Neural progenitor cell (in vitro differentiated cells): Measurements from ENCODE around the gene ZNF77. TPM values are rescaled to one million over a fixed set of nuclear protein-coding genes. Genes with fewer than 3 reads are reported as not detected.
A peak's percentile ranks its signal among the peaks of the same experiment; 100 is the strongest.

Experiments used
- DNase-seq: peaks from one replicate; pipeline ENCODE4 v3.0.0-alpha.2; 2016; ENCODE audit warnings: low spot score
- H2AFZ ChIP-seq: fragments of 200-600 bp; sonication (generic); replicated peaks from 2 replicates; pipeline ENCODE4 v1.6.1; 2016; ENCODE audit warnings: antibody characterized with exemption
- H3F3A ChIP-seq: fragments of 200-600 bp; sonication (generic); 2 replicates; pipeline ENCODE4 v1.6.1; 2016; ENCODE audit warnings: antibody characterized with exemption, low read depth
- H3K27ac ChIP-seq: fragments of 200-600 bp; sonication (generic); 2 replicates; pipeline ENCODE4 v1.5.1; 2016; ENCODE audit warnings: mild to moderate bottlenecking
- H3K27me3 ChIP-seq: fragments of 200-600 bp; sonication (generic); 2 replicates; pipeline ENCODE4 v1.6.1; 2016; ENCODE audit warnings: mild to moderate bottlenecking, moderate library complexity
- H3K36me3 ChIP-seq: fragments of 200-600 bp; sonication (generic); 2 replicates; pipeline ENCODE4 v1.5.1; 2016
- H3K4me1 ChIP-seq: fragments of 200-600 bp; sonication (generic); 2 replicates; pipeline ENCODE4 v1.6.1; 2016; ENCODE audit warnings: mixed run types
- H3K4me2 ChIP-seq: fragments of 200-600 bp; sonication (generic); 2 replicates; pipeline ENCODE4 v1.6.1; 2016
- H3K4me3 ChIP-seq: fragments of 200-600 bp; sonication (generic); 2 replicates; pipeline ENCODE4 v1.5.1; 2016
- H3K79me2 ChIP-seq: fragments of 200-600 bp; sonication (generic); 2 replicates; pipeline ENCODE4 v1.6.1; 2016; ENCODE audit warnings: low read depth
- H3K9ac ChIP-seq: fragments of 200-600 bp; sonication (generic); 2 replicates; pipeline ENCODE4 v1.6.1; 2016
- H3K9me3 ChIP-seq: fragments of 200-600 bp; sonication (generic); 2 replicates; pipeline ENCODE4 v1.5.1; 2016; ENCODE audit warnings: low read depth
- H4K20me1 ChIP-seq: fragments of 200-600 bp; sonication (generic); 2 replicates; pipeline ENCODE4 v1.6.1; 2016; ENCODE audit warnings: low read depth
- H3K27ac Mint-ChIP-seq: 3 replicates; pipeline ENCODE4 v1.8.0; 2021; ENCODE audit warnings: mixed read lengths
- H3K27me3 Mint-ChIP-seq: 2 replicates; pipeline ENCODE4 v1.8.0; 2022; ENCODE audit warnings: low read depth, mild to moderate bottlenecking, inconsistent platforms, moderate library complexity, mixed read lengths; ENCODE audit not compliant: insufficient read depth
- H3K36me3 Mint-ChIP-seq: 3 replicates; pipeline ENCODE4 v1.8.0; 2021; ENCODE audit warnings: mixed read lengths
- H3K4me1 Mint-ChIP-seq: 3 replicates; pipeline ENCODE4 v1.8.0; 2021; ENCODE audit warnings: mixed read lengths
- H3K4me3 Mint-ChIP-seq: 3 replicates; pipeline ENCODE4 v1.8.0; 2021; ENCODE audit warnings: mild to moderate bottlenecking, moderate library complexity, mixed read lengths
- H3K9me3 Mint-ChIP-seq: 3 replicates; pipeline ENCODE4 v1.8.0; 2020; ENCODE audit warnings: mixed read lengths
- CTCF ChIP-seq: fragments of 200-600 bp; sonication (generic); IDR thresholded peaks from 2 replicates; pipeline ENCODE4 v1.5.1; 2017; ENCODE audit warnings: antibody characterized with exemption, mild to moderate bottlenecking
- EZH2 ChIP-seq: fragments of 200-600 bp; sonication (generic); IDR thresholded peaks from 2 replicates; pipeline ENCODE4 v1.6.1; 2017; ENCODE audit warnings: antibody characterized with exemption, mild to moderate bottlenecking, moderate library complexity
- EZH2phosphoT487 ChIP-seq: fragments of 200-600 bp; sonication (generic); IDR thresholded peaks from 2 replicates; pipeline ENCODE4 v1.6.1; 2017; ENCODE audit warnings: antibody characterized with exemption
- total RNA-seq: library from RNA; depleted of rRNA; stranded (reverse); fragments of >200 nt; gene quantifications from 2 replicates; pipeline ENCODE4 v1.2.3, GENCODE V29; 2015; ENCODE audit warnings: low replicate concordance

Gene ZNF77
- total RNA-seq, 1 donor from 2014 or later, result 6.5 TPM

DNA sequence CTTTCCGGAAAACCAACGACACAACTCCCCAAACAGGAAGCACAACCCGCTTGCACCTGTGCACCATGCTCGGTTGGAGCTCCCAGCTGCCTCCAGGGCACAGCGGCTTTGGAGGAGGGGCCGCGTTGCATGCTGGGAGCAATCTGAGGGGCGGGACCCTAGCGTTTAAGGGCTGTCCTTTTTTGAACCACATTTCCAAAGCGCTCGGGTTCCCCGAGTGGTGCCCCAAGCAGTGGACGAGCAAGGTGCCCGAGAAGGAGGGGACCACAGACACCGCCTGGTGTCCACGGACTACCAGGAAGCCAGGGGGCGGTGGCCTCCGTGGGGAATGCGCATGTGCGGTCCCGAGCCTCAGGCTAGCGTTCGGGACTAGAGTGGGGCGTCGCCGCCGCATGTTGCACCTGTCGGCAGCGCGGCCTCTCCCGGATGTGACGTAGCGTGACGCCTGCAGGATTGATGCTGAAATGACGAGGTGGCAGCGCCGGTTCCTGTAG is 56.0 kb downstream of the ZNF77 start:
- Histone ChIP-seq H3K4me3 (no peak overlapping the region), H3K27ac (no peak overlapping the region), H3K9me3 (no peaks in the 10 kb centered on the region), H3K9ac (no peak overlapping the region), H2AFZ (no peak overlapping the region), H3K4me1 (no peaks in the 10 kb centered on the region), H3K4me2 (no peak overlapping the region), H3K27me3 (no peaks in the 10 kb centered on the region), H3K36me3 (no peaks in the 10 kb centered on the region), H3K79me2 (no peaks in the 10 kb centered on the region), H4K20me1 (no peaks in the 10 kb centered on the region), H3F3A (no peaks in the 10 kb centered on the region)
- Mint-ChIP-seq H3K27me3 (peaks cover 7% of the 10 kb centered on the region), H3K9me3 (peaks cover 22% of the 10 kb centered on the region), H3K36me3 (no peaks in the 10 kb centered on the region), H3K4me3 (no peak overlapping the region), H3K4me1 (no peaks in the 10 kb centered on the region), H3K27ac (no peak overlapping the region)
- no peak for TF ChIP-seq EZH2phosphoT487
- TF ChIP-seq CTCF, result no peak
- TF ChIP-seq EZH2, result no peak
- no peak for DNase-seq

DNA sequence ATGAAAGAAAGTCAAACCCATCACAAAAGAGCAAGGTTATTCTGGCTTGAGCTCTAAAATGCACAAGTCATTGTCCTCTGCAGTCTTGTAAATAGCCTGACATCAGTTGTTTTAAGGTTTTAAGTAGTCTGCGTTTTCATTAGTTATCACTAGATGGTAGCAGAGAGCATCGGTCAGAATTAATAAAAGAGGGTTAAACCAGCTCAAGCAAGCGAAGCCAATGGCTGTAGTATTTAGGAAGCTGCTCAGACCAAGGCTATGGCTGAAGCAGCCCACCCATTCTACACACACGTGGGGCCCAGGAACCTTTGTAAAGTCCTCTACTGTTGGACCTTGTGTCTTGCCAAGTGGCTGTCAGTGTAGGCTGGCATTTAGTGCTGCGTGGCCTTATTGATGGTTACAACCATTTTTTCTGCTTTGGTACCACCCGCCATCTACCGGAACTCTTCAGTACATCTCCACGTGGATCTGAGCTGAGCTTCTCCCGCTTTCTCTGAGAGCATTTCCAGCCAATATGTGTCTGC is 57.3 kb downstream of the ZNF77 start:
- TF ChIP-seq EZH2, result no peak
- TF ChIP-seq CTCF, result peak; percentile 66
- TF ChIP-seq EZH2phosphoT487, result no peak
- H3K27ac Mint-ChIP-seq, result no peak overlapping the region
- H2AFZ ChIP-seq, result peak overlapping the region; percentile 66
- H3K9ac ChIP-seq, result no peak overlapping the region
- H3K4me3 Mint-ChIP-seq, result no peak overlapping the region
- no peaks in the 10 kb centered on the region for H3K9me3 ChIP-seq
- no peaks in the 10 kb centered on the region for H3K4me1 Mint-ChIP-seq
- no peaks in the 10 kb centered on the region for H3K36me3 Mint-ChIP-seq
- no peaks in the 10 kb centered on the region for H3F3A ChIP-seq
- peak; percentile 66 for DNase-seq
- no peak overlapping the region for H3K27ac ChIP-seq
- no peak overlapping the region for H3K4me2 ChIP-seq
- H3K4me1 ChIP-seq, result no peaks in the 10 kb centered on the region
- peaks cover 25% of the 10 kb centered on the region for H3K9me3 Mint-ChIP-seq
- no peaks in the 10 kb centered on the region for H3K79me2 ChIP-seq
- H3K27me3 Mint-ChIP-seq, result peaks cover 7% of the 10 kb centered on the region
- no peaks in the 10 kb centered on the region for H3K36me3 ChIP-seq
- no peaks in the 10 kb centered on the region for H4K20me1 ChIP-seq
- no peaks in the 10 kb centered on the region for H3K27me3 ChIP-seq
- no peak overlapping the region for H3K4me3 ChIP-seq

DNA sequence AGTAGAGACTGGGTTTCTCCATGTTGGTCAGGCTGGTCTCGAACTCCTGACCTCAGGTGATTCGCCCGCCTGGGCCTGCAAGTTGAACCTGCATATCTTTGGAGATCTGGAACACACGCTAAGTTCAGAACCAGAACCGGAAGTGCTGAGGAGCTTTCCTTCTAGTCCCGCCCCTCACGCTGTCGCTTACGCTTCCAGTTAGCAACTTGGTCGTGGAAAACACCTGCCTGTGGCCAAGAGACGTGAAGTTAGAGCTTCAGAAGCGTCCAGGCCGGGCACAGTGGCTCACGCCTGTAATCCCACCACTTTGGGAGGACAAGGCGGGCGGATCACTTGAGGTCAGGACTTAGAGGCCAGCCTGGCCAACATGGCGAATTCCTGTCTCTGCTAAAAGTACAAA is 59.0 kb downstream of the ZNF77 start:
- Mint-ChIP-seq H3K27me3 (peaks cover 5% of the 10 kb centered on the region), H3K4me3 (no peak overlapping the region), H3K9me3 (peaks cover 25% of the 10 kb centered on the region), H3K36me3 (no peaks in the 10 kb centered on the region), H3K4me1 (no peaks in the 10 kb centered on the region), H3K27ac (no peak overlapping the region)
- TF ChIP-seq EZH2phosphoT487 (no peak), CTCF (no peak), EZH2 (no peak)
- Histone ChIP-seq H3K36me3 (no peaks in the 10 kb centered on the region), H3F3A (no peaks in the 10 kb centered on the region), H2AFZ (no peak overlapping the region), H3K4me1 (no peaks in the 10 kb centered on the region), H3K27me3 (no peaks in the 10 kb centered on the region), H3K4me2 (no peak overlapping the region), H4K20me1 (no peaks in the 10 kb centered on the region), H3K4me3 (no peak overlapping the region), H3K9me3 (no peaks in the 10 kb centered on the region), H3K79me2 (no peaks in the 10 kb centered on the region), H3K27ac (no peak overlapping the region), H3K9ac (no peak overlapping the region)
- no peak for DNase-seq
